ENCODE results near the gene ICAM2. TPM values are rescaled to one million over a fixed set of nuclear protein-coding genes. Genes with fewer than 3 reads are reported as not detected.

Gene ICAM2
- total RNA-seq, 1 experiment from 2014 or later: 0.33 TPM

DNA sequence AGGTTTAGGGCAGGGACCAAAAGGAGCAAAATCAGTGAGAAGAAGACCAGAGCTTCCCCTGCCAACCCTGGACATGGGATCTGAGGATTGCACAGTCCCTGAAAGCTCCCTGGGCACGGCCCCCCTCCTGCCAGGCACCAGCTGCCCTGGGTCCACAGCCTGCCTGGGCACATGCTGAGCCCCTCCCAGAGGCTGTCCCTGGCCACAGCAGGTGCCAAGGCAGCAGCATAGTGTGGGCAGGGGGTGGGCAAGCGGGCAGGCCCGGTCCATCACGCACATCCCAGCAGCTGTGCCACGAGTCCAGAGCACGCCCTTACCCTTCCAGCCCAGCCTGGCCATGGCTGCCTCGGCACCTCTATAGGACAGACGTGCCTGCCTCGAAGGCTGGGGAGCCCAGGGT is 60.4 kb downstream of the ICAM2 start:
- DNase-seq (ENCODE audit: low spot score) (no peak), ATAC-seq (no peak)
- POLR2A ChIA-PET: interaction anchor here (1.4 kb wide), 1 partner anchor 9 kb away, joined by 3 read pairs; no protein-coding TSS in a partner anchor
- TF ChIP-seq, protein P1, sequence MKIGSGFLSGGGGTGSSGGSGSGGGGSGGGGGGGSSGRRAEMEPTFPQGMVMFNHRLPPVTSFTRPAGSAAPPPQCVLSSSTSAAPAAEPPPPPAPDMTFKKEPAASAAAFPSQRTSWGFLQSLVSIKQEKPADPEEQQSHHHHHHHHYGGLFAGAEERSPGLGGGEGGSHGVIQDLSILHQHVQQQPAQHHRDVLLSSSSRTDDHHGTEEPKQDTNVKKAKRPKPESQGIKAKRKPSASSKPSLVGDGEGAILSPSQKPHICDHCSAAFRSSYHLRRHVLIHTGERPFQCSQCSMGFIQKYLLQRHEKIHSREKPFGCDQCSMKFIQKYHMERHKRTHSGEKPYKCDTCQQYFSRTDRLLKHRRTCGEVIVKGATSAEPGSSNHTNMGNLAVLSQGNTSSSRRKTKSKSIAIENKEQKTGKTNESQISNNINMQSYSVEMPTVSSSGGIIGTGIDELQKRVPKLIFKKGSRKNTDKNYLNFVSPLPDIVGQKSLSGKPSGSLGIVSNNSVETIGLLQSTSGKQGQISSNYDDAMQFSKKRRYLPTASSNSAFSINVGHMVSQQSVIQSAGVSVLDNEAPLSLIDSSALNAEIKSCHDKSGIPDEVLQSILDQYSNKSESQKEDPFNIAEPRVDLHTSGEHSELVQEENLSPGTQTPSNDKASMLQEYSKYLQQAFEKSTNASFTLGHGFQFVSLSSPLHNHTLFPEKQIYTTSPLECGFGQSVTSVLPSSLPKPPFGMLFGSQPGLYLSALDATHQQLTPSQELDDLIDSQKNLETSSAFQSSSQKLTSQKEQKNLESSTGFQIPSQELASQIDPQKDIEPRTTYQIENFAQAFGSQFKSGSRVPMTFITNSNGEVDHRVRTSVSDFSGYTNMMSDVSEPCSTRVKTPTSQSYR (CRISPR knock-in tag; IDR thresholded peaks at IDR 0.05): no peak
- TF ChIP-seq ZNF671 (CRISPR knock-in tag; IDR thresholded peaks at IDR 0.05) (no peak), NFE2L1 (CRISPR knock-in tag; IDR thresholded peaks at IDR 0.05) (no peak), ZNF396 (CRISPR knock-in tag; IDR thresholded peaks at IDR 0.05; ENCODE audit: borderline replicate concordance) (no peak), FOXK1 (CRISPR knock-in tag; IDR thresholded peaks at IDR 0.05) (no peak), ETV6 (CRISPR knock-in tag; IDR thresholded peaks at IDR 0.05) (no peak), HMGA2 (CRISPR knock-in tag; IDR thresholded peaks at IDR 0.05) (no peak), JUN (CRISPR knock-in tag; IDR thresholded peaks at IDR 0.05) (no peak), ZNF263 (CRISPR knock-in tag; IDR thresholded peaks at IDR 0.05; ENCODE audit: low read depth) (no peak), RORB (CRISPR knock-in tag; IDR thresholded peaks at IDR 0.05) (no peak), MXD4 (CRISPR knock-in tag; IDR thresholded peaks at IDR 0.05; ENCODE audit: borderline replicate concordance) (no peak)
- TF ChIP-seq, protein P2, sequence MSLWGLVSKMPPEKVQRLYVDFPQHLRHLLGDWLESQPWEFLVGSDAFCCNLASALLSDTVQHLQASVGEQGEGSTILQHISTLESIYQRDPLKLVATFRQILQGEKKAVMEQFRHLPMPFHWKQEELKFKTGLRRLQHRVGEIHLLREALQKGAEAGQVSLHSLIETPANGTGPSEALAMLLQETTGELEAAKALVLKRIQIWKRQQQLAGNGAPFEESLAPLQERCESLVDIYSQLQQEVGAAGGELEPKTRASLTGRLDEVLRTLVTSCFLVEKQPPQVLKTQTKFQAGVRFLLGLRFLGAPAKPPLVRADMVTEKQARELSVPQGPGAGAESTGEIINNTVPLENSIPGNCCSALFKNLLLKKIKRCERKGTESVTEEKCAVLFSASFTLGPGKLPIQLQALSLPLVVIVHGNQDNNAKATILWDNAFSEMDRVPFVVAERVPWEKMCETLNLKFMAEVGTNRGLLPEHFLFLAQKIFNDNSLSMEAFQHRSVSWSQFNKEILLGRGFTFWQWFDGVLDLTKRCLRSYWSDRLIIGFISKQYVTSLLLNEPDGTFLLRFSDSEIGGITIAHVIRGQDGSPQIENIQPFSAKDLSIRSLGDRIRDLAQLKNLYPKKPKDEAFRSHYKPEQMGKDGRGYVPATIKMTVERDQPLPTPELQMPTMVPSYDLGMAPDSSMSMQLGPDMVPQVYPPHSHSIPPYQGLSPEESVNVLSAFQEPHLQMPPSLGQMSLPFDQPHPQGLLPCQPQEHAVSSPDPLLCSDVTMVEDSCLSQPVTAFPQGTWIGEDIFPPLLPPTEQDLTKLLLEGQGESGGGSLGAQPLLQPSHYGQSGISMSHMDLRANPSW (CRISPR knock-in tag; conservative IDR thresholded peaks at IDR 0.05; ENCODE audit: low read depth): no peak
- TF ChIP-seq, protein P3, sequence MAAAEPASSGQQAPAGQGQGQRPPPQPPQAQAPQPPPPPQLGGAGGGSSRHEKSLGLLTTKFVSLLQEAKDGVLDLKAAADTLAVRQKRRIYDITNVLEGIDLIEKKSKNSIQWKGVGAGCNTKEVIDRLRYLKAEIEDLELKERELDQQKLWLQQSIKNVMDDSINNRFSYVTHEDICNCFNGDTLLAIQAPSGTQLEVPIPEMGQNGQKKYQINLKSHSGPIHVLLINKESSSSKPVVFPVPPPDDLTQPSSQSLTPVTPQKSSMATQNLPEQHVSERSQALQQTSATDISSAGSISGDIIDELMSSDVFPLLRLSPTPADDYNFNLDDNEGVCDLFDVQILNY (CRISPR knock-in tag; IDR thresholded peaks at IDR 0.05): no peak
- TF ChIP-seq, protein P4, sequence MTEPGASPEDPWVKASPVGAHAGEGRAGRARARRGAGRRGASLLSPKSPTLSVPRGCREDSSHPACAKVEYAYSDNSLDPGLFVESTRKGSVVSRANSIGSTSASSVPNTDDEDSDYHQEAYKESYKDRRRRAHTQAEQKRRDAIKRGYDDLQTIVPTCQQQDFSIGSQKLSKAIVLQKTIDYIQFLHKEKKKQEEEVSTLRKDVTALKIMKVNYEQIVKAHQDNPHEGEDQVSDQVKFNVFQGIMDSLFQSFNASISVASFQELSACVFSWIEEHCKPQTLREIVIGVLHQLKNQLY (CRISPR knock-in tag; IDR thresholded peaks at IDR 0.05): no peak
- TF ChIP-seq, protein P5, sequence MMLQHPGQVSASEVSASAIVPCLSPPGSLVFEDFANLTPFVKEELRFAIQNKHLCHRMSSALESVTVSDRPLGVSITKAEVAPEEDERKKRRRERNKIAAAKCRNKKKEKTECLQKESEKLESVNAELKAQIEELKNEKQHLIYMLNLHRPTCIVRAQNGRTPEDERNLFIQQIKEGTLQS (CRISPR knock-in tag; conservative IDR thresholded peaks at IDR 0.05): no peak
- Mint-ChIP-seq H3K4me3 (0 out of 2 replicates have a peak overlapping the region, but pooled peaks have one; percentile 76), H3K4me1 (peaks cover 20% of the 10 kb centered on the region), H3K27ac (no peak overlapping the region), H3K9me3 (no peaks in the 10 kb centered on the region), H3K27me3 (ENCODE audit: low read depth) (no peaks in the 10 kb centered on the region), H3K36me3 (no peaks in the 10 kb centered on the region; the same call in 1 of the 2 replicates)
- CTCF ChIA-PET: interaction anchor here (1.4 to 11.8 kb wide), 3 partner anchors 14 to 41 kb away, joined by 4 to 147 read pairs (median 7); partner anchors contain the start of gene GH1

DNA sequence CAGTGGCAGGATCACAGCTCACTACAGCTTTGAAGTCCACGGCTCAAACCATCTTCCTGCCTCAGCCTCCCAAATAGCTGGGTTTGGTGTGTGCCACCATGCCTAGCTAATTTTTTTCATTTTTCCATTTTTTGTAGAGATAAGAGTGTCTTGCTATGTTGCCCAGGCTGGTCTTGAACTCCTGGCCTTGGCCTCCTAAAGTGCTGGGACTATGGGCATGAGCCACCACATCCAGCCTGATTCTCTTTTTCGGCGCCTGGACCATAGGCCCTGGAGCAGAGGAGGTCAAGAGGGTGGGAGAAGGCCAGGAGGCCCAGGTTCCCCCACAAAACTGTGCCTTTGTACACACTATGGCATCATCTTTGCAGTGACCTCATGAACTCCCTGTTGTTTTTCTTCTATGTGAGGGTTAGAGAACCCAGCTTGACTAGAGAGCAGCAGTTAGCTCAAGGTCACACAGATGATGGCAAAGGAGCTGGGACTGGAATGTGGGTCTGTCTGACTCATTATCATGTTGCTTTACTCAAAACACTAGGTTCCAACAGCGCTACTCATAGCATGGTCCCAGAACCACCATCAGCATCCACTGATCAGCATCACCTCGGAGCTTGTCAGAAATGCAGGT is 64.0 kb downstream of the ICAM2 start:
- H3K4me1 Mint-ChIP-seq: peaks cover 13% of the 10 kb centered on the region
- no peak overlapping the region for H3K27ac Mint-ChIP-seq
- no peaks in the 10 kb centered on the region for H3K27me3 Mint-ChIP-seq (ENCODE audit: low read depth)
- H3K4me3 Mint-ChIP-seq: no peak overlapping the region
- peak; percentile 91 for TF ChIP-seq GABPB1 (CRISPR knock-in tag; IDR thresholded peaks at IDR 0.05)
- no peak for TF ChIP-seq GTF2I (CRISPR knock-in tag; conservative IDR thresholded peaks at IDR 0.05)
- H3K36me3 Mint-ChIP-seq: no peaks in the 10 kb centered on the region; the same call in 1 of the 2 replicates
- no peaks in the 10 kb centered on the region for H3K9me3 Mint-ChIP-seq
- ATAC-seq: no peak
- POLR2A ChIA-PET: interaction anchor here (0.6 kb wide), 1 partner anchor 117 kb away, joined by 6 read pairs; no protein-coding TSS in a partner anchor
- CTCF ChIA-PET: interaction anchor here (0.6 to 11.8 kb wide), 8 partner anchors 10 to 267 kb away, joined by 3 to 147 read pairs (median 4); partner anchors contain the start of gene GH1
- DNase-seq (ENCODE audit: low spot score): no peak
